ENCODE data around the gene FBXL3.

The FBXL3 gene

DNA sequence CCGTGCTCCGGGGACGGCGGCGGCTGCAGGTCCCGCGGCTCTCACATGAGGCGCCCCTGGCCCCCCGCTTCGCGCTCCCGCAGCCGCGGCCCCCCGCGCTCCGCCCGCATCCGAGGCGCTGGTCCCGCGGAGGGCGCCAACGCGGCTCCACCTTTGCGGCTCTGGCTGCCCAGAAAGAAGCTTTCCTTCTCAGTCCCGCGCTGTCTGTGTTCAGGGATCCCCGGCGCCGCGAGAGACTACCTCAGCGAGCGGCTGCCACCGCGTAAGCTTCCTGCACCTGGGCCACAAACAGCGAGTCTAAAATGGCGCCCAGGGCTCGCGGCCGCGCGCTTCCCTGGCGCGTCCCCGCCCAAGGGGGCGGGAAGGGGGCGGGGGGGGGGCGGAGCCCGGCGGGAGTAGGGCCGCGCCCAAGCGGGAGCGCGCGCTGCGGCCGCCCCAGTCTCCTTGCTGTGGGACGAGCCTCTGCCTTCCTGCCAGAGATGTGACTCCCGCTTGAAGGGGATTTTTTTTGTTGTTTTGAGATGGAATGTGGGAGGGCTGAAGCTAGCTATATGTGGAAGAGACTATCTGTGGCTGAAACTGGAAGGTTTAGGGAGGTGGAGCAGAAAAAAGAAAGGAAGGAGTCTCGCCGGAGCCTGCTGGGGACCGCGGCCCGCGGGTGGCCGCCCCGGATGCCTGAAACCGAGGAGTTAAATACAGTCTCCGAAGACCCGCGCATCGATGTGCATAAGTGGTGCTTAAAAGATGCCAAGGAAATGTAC is at the start of gene FBXL3:
TSS of gene FBXL3 (minus strand) at position 299 of the 761 bp plus-strand sequence. CDS start 5,299 bp downstream, outside the sequence.
- peak; percentile 77 to 80 for DNase-seq

- no peak for DNase-seq
These were observed 40.6 kb upstream of the FBXL3 start for GRCh38 chr13:77067519-77067918.

DNA sequence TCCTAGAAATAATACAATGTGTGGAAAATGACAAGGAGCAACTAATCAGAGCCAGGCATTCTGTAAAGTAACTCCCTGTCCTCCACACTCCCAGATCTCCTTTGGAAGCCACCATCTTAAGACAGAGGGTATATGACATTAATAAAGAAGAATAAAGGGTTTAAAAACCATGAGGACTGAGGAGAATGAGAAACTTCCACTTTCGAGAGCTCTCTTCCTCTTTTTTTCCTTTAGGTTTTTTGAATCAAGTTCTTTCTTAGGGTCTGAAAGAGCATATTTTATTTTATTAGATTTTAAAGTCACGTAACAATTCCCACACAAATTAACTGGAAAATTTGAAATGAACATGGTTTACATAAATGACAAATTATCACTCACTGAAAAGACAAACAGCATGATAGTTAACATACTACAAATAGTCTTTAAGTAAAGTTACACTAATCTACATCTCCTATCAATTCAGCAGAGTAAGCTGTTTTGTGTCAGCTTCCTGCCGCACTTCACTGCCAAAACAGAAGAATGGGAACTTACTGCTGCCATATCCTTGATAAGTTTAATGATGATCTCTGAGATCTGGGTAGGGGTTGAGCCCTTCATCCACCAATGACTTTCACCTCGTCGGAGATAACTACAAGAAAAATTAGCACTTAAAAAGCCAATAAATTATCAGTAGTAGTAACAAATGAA is 38.6 kb upstream of the FBXL3 start:
- DNase-seq = no peak

GRCh38 chr13:77062097-77062496 is 35.1 kb upstream of the FBXL3 start:
- DNase-seq = no peak

- no peak for DNase-seq
These were observed 34.4 kb upstream of the FBXL3 start for GRCh38 chr13:77061362-77061761.

GRCh38 chr13:77056886-77057285 is 29.9 kb upstream of the FBXL3 start:
- DNase-seq = no peak

DNA sequence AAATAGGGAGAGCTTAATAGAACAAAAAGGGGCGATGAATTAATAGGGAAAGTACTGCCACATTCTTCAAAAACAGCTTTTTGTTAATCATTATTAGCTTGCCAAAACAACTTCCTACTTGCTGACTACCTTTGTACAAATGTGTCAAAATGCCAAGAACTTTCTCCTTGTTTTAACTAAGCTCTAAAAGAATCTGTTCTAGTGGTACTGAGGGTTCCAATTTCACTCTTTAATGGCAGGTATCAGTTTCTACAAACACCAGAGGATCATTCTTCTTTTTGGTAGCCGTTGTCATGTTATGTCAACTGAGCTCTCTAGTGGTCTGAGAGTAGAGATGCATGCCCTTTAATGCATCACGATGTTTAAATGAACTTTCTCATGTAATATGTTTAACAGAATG is 29.4 kb upstream of the FBXL3 start:
- DNase-seq = no peak

GRCh38 chr13:77055158-77055557 is 28.2 kb upstream of the FBXL3 start:
- no peak for DNase-seq

DNA sequence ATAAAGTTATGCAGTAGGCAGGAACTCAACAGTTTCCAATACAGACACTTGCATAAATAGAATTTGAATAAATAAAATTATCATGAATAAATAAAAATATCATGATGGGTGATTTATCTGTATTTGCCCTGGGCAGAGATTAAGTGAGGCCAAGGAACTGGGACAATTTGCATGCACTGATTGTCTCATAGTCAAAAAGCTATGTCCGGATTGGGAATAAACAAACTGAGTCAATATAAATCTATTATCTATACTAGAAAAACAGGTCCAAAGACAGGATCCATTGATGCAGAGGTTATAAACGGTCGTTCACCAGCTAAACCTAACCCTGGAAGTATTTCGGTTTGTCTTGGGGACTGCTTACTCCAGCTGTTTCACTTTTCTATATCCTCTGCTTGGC is 26.2 kb upstream of the FBXL3 start:
- DNase-seq = no peak

GRCh38 chr13:77048681-77049080 is 21.7 kb upstream of the FBXL3 start:
- no peak for DNase-seq

DNA sequence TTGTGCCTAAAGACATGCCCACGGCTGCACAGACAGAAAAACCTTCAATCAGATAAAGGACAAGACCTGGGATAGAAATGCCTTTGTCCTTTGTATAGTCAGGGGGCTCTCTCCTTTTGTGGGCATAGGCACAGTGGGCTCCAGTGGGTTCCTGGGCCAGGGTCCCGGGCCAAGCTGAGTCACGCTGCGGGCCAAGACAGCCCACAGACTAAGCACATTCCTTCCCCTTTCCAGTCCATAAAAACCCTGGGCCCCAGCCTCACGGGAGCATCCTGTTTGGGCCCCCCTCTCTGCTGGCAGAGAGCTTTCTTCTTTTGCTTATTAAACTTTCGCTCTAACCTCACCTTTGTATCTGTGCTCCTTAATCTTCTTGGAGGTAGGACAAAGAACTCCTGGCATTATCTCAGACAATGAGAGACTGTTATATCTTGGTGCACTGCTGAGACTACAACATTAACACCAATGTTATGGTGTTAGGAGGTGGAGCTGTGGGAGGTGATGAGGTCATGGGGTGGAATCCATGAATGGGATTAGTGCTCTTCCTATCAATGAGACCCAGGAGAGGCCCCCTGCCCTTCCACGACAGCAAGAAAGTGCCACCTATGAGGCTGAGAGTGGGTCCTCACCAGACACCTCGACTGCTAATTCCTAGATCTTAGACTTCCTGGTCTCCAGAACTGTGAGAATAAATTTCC is 20.8 kb upstream of the FBXL3 start:
- DNase-seq = no peak

DNA sequence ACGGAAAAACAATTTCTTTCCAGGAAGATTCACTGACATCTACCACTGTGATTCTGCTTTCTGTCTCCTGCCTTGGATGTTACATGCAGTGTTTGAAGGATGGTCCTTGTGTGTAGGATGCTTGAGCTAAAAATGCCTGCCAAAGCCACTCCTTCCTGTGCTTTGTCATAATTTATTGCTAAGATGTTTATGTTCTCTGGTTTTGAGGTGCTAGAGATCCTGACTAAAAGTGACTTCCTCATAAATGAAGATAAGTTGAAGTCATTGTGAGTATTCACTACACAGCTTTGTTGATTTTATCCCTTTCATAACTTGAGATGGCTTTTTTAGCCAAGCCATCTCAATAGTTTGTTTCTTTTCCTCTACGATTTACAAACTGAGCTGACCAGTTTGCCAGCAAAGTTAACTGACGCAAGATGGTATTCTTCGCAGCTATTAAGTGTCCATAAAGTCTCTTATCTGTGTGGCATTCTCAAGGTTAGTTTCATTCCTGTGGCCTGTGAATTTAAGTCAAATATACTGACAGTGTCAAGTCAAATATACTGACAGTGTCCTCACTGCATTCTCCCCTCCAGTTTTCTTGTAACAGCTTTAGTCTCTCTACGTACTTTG is 15.7 kb upstream of the FBXL3 start:
- no peak for DNase-seq

DNA sequence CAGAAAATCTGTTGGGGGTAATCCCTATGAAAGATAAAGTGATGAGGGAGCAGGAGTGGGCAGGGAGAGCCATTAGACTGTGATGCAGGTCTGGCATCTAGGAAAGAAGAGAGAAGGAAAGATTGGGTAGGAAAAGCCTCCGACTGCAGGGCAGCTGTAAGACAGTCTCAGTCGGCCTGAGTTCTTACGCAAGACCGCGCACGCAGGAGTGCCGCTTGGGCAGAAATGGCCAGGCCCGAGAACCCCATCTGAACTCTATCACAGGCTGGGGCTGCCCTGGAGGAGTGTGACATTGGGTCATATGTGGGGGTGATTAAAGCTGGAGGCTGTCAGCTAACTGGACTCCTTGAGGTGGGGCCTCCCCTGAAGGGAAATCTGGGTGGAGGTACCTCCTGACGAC is 13.9 kb upstream of the FBXL3 start:
- DNase-seq = no peak

DNA sequence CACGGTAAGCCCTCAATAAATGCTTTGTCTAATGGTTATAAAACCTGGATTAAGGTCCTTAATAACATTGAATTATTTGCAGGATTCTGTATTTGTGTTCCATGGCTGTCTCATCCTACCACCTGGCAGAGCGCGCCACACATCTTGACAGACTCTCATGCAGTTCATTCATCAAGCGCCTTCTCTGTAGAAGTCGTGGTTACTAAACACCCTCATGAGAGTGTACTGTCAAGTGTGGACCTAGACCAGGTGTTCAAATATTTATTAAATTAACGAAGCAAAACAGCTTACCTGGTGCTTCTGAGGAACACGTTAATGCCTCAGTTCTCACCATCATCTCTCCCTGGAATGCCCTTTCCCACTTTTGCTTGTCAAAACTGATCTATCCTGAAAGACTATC is 13.1 kb upstream of the FBXL3 start:
- no peak for DNase-seq

GRCh38 chr13:77038907-77039480 is 12.0 kb upstream of the FBXL3 start:
- no peak for DNase-seq

DNA sequence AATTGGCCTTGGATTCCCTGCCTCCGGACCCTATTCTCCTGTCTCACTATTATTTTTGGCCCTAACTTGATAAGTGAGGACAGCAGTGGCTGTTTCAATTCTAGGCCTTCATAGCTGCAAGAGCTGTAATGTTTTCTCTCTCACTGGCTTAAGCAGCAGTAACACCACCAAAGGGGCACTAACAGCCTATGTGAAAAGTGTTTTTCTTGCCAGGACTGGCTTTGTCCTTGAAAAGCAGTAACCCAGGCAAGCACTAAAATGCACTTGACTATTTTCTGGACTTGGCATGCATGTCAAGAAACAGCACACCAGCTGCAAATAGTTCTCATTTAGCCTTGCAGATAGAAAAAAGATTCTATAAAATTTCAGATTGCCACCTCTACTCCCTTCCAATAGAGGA is 9.3 kb upstream of the FBXL3 start:
- DNase-seq = no peak

DNA sequence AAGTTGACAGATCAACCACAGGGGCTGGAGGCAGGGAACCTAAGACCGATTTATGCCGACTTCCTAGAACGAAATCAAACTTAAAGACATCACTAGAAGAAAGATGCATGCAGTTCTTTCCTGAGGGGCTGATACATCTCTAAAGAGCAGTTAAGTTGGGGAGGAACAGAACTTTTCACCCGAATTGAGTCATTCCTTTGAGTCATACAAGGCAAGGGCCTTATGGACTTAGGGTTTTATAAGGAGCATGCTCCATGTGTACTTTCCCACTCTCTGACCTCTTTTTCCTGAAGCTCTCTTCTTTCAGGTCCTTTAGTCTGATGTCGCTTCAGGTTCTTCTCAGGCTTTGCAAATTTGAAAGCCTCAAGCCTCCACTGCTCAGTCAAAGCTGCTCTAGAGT is 7.9 kb upstream of the FBXL3 start:
- DNase-seq = no peak

DNA sequence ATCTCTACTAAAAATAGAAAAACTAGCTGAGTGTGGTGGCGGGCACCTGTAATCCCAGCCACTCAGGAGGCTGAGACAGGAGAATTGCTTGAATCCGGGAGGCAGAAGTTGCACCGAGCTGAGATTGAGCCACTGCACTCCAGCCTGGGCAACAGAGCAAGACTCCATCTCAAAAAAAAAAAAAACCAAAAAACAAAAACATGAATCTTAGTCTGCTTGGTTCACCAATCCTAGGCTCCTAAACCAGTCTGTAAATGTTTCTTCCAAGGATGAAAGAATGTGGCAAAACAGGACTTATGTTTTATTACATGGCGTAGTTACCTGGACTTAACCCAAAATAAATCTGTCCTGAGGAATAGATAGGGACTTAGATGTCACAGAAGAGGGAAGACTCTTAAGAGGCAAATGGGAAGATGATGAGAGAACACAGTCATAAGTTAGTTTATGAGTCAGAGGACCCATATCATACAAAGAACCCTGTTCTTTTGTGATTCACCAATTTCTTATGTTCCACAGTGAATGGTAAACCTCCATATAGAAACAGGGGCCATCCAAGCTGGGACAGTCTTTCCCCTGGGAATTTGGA is 6.9 kb upstream of the FBXL3 start:
- DNase-seq = no peak

DNA sequence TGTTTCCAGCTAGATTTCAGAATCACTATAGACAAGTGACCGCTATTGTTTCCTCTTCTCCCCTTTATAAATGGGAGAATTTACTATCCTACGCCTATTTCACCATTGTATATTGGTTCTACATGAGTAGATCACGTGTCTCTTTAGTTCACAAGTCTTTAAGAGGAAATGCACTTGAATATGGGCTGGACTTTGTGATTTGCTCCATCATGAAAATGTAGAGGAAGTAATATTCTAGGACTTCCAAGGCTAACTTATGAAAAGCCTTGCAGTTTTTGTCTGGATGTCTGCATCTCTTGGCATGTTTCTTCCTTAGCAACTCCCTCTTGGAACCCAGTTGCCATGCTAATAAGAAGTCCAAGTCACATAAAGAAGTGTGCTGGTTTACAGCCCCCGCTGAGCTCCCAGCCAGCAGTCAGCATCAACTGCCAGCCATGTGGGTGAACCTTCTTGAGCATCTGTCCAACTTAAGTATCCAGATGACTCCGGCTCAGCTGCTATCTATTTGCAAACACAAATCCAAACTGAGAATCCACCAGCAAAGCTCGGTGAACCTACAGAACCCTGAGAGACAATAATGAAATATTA is 4.8 kb upstream of the FBXL3 start:
- no peak for DNase-seq

- no peak for DNase-seq
These were observed 2.5 kb upstream of the FBXL3 start for GRCh38 chr13:77029436-77029835.

DNA sequence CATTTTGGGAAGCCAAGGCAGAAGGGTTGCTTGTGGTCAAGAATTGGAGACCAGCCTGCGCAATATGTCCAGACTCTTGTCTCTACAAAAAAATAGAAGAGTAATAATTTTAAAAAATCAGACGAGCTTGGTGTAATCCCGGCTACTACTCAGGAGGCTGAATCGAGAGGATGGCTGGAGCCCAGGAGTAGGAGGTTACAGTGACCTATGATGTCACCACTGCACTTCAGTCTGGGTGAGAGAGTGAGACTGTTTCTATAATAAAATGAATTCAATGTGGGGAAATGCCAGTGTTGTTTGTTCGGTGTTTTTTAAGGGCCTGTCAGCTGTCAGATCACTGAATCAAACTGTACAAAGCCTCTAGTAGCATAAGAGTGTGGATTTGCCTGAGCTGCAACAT is 1.2 kb upstream of the FBXL3 start:
- no peak for DNase-seq

GRCh38 chr13:77026255-77026860 is 601 bp downstream of the FBXL3 start:
- DNase-seq = peak; percentile 66 to 72
